Activated naive CD8-positive, alpha-beta T cell (primary cell): ENCODE results near the gene PPM1H.
"Not testable (repeated sequence)": the region's sequence is repeated elsewhere in the genome, so short reads cannot be mapped to it uniquely, and the experiment has no call there.

Experiments
- H3K27ac Mint-ChIP-seq: one replicate; pipeline ENCODE4 v1.8.0; 2021; ENCODE audit warnings: mixed read lengths
- H3K27me3 Mint-ChIP-seq: one replicate; pipeline ENCODE4 v1.8.0; 2021; ENCODE audit warnings: mixed read lengths
- H3K36me3 Mint-ChIP-seq: one replicate; pipeline ENCODE4 v1.8.0; 2021; ENCODE audit warnings: mixed read lengths
- H3K4me1 Mint-ChIP-seq: one replicate; pipeline ENCODE4 v1.8.0; 2021; ENCODE audit warnings: low read depth, mixed read lengths
- H3K4me3 Mint-ChIP-seq: one replicate; pipeline ENCODE4 v1.8.0; 2021; ENCODE audit warnings: mild to moderate bottlenecking, mixed read lengths
- H3K9me3 Mint-ChIP-seq: one replicate; pipeline ENCODE4 v1.8.0; 2021; ENCODE audit warnings: low read depth, mixed read lengths

PPM1H gene

DNA sequence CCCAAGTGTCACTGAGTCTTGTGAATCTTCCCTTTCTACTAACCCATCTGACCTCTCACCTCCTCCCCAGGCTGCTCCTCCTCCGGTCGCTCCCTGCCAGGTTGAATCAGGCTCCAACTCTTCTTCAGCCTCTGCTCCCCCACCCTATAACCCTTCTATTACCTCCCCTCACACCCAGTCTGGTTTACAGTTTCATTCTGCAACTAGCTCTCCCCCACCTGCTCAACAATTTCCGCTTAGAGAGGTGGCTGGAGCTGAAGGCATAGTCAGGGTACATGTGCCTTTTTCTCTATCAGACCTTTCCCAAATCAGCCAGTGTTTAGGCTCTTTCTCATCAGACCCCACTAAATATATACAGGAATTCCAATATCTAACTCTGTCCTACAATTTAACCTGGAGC, 174.6 kb downstream of the PPM1H start:
- not testable (repeated sequence) for H3K4me3 Mint-ChIP-seq, H3K27ac Mint-ChIP-seq

DNA sequence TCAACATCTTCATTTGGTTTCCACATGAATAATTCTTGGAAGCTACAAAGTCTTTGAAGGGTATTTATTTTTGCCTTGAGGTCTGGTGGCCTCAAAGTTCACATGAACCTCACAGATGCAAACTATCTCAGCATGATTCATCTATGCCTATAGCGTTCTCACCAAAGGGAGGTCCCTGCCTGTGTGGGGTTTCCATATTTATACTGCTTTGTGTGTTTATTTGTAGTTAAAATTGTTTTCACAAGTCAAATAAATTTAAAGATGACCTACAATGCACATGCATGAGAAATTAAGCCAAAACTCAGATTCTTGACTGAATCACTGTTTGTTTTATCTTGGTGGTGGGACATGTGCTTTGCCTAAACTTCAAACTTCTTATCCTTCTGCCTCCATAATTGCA, 176.7 kb downstream of the PPM1H start:
- H3K27me3 Mint-ChIP-seq: peaks cover 7% of the 10 kb centered on the region
- peak overlapping the region; percentile 24 for H3K27ac Mint-ChIP-seq
- no peaks in the 10 kb centered on the region for H3K9me3 Mint-ChIP-seq
- H3K4me1 Mint-ChIP-seq: no peaks in the 10 kb centered on the region
- H3K36me3 Mint-ChIP-seq: no peaks in the 10 kb centered on the region
- no peak overlapping the region for H3K4me3 Mint-ChIP-seq

More for the DNA sequence above, 174.6 kb downstream of the PPM1H start:
- not testable (repeated sequence) for H3K4me1 Mint-ChIP-seq, H3K36me3 Mint-ChIP-seq, H3K27me3 Mint-ChIP-seq, H3K9me3 Mint-ChIP-seq

DNA sequence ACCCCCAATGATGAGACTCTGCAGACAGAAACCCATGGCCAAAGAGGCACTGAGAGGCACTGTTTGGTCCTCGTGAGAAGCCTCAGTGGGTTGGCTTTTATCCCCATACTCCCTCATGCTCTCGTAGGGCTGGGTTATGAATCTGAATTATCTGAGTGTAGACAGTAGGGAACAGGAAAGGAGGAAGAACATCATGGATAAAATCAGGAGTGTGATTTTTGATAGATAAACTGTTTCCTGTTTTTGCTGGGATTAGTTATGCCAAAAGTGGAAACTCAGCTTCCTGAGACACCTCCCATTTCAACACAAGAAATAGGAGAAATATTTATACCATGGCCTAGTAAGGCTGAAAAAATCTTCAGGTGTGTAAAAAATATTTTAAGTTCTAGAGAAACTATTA, 177.9 kb downstream of the PPM1H start:
- Mint-ChIP-seq H3K9me3 (no peaks in the 10 kb centered on the region), H3K27me3 (peaks cover 7% of the 10 kb centered on the region), H3K36me3 (no peaks in the 10 kb centered on the region), H3K4me1 (no peaks in the 10 kb centered on the region), H3K27ac (no peak overlapping the region), H3K4me3 (no peak overlapping the region)

DNA sequence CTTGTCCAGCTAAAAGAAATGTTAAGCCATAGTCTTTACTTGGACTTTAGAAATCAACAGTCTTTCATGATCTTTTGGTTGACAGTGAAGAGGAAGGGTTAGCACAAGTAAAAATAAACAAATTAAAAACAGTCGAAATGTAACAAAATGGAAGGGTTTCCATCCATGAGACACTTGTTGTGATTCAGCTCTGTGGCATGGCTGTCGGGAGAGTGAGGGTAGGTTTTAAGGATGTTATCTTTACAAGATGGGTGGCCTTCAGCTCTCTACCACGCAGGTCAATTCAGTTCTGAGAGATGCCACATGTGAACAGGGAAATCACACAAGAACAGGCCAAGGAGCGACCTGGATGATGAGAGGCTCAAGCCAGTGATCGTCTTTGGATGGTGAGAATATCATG, 180.2 kb downstream of the PPM1H start:
- Mint-ChIP-seq H3K4me3 (no peak overlapping the region), H3K36me3 (no peaks in the 10 kb centered on the region), H3K27me3 (peaks cover 7% of the 10 kb centered on the region), H3K4me1 (no peaks in the 10 kb centered on the region), H3K9me3 (no peaks in the 10 kb centered on the region), H3K27ac (no peak overlapping the region)

DNA sequence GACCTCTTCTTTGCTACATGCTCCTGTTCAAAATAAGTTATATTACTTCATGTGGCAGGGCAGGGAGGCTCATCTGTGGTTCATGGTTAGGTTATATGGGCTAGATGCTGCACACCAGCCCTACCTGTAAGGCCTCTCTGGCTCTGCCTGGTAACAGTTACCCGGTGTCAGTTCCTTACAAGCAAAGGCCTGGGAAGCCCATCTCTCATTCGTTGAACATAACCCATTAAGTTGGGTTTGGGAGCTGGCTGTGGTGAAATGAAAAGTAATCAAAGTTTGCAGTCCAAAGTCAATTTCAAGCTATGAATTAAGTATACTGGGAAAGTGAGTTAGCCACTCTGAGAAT, 183.2 kb downstream of the PPM1H start:
- Mint-ChIP-seq H3K36me3 (no peaks in the 10 kb centered on the region), H3K27ac (no peak overlapping the region), H3K9me3 (no peaks in the 10 kb centered on the region), H3K4me3 (no peak overlapping the region), H3K4me1 (no peaks in the 10 kb centered on the region), H3K27me3 (peaks cover 7% of the 10 kb centered on the region)

DNA sequence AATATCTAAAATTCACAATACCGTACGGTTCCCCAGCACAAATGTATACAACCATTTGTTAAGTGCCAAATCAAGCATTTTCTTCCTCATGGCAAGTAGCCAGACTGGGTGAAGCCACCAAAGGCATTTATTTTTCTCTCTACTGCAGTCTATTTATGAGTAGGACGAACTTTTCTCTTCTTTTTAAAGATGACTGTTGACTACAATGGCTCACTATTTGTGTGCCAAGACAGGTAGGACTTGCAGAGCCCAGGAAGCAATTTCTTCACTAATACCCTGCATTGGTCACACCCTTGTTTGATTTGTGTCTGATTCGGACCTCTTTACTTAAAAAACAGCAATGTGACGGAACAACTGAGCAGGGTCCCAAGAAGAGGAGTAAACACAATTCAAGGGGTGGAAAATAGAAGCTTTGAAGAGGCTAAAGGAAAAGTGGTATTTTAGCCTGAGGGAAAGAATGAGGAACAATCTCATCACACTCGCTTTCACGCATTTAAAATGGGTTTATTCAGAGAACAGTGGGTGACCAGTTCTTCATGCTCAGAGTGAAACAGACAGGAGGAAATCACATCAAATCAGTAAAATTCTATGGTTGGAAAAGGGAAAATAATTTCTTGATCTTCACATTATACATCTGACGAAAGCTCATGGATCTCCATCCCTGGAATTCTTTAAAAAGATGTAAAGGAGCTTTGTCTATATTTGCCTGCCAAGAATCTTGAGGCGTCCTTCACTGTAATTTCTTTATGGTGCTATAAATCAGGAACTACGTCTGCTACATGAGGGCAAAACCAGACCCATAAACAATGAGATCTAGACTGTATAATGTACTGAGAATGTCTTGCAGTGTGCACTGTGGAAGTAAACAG, 183.8 kb downstream of the PPM1H start:
- H3K36me3 Mint-ChIP-seq: no peaks in the 10 kb centered on the region
- H3K27me3 Mint-ChIP-seq: peaks cover 7% of the 10 kb centered on the region
- no peaks in the 10 kb centered on the region for H3K9me3 Mint-ChIP-seq
- H3K4me1 Mint-ChIP-seq: no peaks in the 10 kb centered on the region
- no peak overlapping the region for H3K27ac Mint-ChIP-seq
- H3K4me3 Mint-ChIP-seq: no peak overlapping the region

DNA sequence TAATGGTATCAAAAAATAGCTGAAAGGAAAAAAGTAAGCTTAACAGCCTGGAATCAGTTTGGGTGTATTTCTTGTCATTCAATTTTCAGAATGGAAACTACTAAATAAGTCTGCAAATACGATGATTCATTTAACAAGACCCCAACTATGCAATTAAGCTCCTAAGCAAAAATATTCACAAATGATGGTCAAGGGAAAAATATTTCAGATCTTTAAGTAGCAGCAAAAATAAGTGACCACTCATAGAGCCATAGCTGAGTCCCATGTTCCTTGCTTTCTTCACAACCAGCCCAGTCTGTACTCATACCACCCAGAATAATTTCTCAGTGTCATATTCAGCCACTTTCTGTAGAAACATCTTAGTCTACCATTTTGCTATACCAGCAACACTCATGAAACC, 185.4 kb downstream of the PPM1H start:
- peaks cover 5% of the 10 kb centered on the region for H3K27me3 Mint-ChIP-seq
- no peaks in the 10 kb centered on the region for H3K36me3 Mint-ChIP-seq
- no peak overlapping the region for H3K27ac Mint-ChIP-seq
- no peak overlapping the region for H3K4me3 Mint-ChIP-seq
- H3K9me3 Mint-ChIP-seq: no peaks in the 10 kb centered on the region
- no peaks in the 10 kb centered on the region for H3K4me1 Mint-ChIP-seq

DNA sequence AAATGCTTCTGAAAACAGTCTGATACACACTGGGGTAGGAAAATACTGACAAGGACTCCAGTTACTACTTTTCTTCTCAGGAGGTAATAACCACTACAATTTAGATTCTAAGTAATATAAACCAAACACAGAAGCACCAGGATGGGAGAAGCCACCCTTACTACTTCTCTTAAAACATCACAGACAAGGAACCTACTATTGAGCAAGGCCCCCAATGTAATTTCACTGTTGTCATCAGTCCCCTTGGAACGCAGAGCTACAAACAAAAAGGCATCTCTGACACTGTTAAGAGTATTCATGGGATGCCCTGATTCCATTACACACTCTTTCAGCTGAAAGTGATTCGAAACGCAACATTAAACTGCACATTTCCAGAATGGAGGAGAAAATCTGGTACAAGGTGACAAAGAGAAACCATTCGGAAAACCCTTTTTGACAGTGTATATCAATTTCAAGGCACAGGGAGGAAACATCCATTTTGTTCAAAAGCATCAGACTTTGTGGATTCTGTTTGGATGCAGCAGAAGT, 185.9 kb downstream of the PPM1H start:
- H3K27me3 Mint-ChIP-seq: peaks cover 4% of the 10 kb centered on the region
- H3K36me3 Mint-ChIP-seq: no peaks in the 10 kb centered on the region
- H3K4me1 Mint-ChIP-seq: no peaks in the 10 kb centered on the region
- H3K9me3 Mint-ChIP-seq: no peaks in the 10 kb centered on the region
- H3K4me3 Mint-ChIP-seq: no peak overlapping the region
- no peak overlapping the region for H3K27ac Mint-ChIP-seq

DNA sequence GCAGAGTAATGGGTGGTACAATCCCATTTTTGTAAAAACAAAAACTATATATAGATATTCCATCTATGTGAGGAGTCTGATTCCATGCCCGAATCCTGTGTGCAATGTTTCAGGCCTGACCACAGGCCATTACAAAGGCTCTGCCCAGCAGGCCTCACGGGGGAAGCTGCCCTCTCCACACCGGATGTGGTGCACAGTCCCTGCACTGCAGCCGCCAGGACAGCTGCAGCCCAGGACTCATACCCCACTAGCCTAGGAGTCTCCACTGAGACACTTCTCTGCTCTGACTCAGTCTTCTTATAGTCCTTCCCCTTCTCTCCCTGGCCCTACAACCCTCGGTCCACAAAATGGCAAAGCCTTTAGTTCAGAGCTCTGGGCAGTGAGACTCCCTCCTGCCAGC, 190.4 kb downstream of the PPM1H start:
- Mint-ChIP-seq H3K9me3 (no peaks in the 10 kb centered on the region), H3K27ac (no peak overlapping the region), H3K36me3 (no peaks in the 10 kb centered on the region), H3K4me3 (no peak overlapping the region), H3K4me1 (peaks cover 4% of the 10 kb centered on the region), H3K27me3 (no peaks in the 10 kb centered on the region)

DNA sequence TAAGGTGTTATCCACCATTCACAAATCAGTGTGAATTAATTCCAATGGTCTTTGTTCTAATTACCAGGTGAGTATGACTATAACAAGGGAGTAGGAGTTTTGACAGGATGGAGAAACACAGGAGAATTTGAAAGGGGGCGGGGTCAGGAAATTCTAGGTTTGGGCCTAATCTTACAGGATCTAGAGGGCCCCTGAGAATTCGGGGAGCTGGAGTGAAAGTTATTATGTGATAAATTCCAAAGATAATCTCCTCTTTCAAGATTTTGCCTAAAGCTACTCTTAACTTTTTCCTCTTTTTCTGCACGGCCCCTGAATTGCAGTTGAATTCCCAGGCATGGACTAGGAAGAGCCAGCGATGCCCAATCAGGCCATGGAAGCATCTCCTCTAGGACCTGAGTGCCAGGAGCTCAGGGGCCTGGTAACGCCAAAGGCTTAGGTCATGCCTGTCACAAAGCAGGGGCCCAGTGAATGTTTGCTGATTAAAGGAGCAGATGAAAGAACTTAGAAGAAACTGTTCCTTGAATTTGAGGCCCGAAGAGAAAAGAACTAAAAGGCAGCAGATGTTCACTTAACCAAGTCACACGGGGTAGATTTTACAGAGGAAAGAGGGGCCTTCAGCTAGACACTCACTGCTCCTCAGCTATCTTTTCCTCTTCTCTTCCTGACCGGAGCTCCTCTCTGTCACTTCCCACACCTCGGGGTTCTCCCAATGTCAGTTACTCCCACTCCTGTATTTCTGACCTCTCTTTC, 195.5 kb downstream of the PPM1H start:
- H3K27me3 Mint-ChIP-seq: no peaks in the 10 kb centered on the region
- no peaks in the 10 kb centered on the region for H3K36me3 Mint-ChIP-seq
- no peaks in the 10 kb centered on the region for H3K9me3 Mint-ChIP-seq
- no peak overlapping the region for H3K27ac Mint-ChIP-seq
- no peak overlapping the region for H3K4me3 Mint-ChIP-seq
- H3K4me1 Mint-ChIP-seq: peaks cover 4% of the 10 kb centered on the region

DNA sequence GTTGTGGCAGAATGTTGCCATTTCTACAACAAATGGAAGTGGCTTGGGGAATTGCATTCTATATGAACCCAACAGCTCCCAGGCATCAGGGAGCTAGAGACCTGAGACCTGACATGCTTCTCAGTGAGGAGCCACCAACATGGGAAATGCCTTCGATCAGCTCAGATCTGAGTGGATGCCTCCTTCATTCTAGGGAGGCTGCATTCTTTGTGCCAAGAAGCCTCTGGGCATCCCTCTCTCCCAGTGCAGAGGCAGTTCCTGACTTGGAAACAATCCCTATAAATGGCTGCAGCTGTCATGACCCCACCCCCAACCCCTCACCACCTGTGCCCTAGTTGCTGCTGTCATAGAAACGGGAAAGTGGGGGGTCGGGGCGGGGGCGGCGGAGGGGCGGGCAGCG, 196.3 kb downstream of the PPM1H start:
- no peaks in the 10 kb centered on the region for H3K27me3 Mint-ChIP-seq
- no peaks in the 10 kb centered on the region for H3K36me3 Mint-ChIP-seq
- no peak overlapping the region for H3K27ac Mint-ChIP-seq
- no peaks in the 10 kb centered on the region for H3K9me3 Mint-ChIP-seq
- no peak overlapping the region for H3K4me3 Mint-ChIP-seq
- peaks cover 4% of the 10 kb centered on the region for H3K4me1 Mint-ChIP-seq

DNA sequence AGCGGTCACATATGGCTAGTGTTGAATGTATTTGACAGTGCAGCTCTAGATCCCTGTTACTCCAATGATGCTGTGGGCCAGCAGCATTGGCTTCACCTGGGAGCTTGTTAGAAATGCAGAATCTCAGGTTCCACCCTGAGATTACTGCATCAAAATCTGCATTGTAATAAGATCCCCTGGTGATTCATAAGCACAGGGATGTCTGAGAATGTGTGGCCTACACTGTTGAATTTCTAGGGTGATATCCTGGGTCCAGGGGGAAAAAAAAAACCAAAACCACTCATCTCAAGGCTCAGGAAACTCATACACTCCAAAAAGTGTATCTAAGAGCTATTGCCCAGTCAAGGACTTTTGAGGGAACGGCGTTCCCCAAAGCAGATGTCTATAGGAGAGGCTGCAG, 196.8 kb downstream of the PPM1H start:
- Mint-ChIP-seq H3K9me3 (no peaks in the 10 kb centered on the region), H3K4me1 (peaks cover 4% of the 10 kb centered on the region), H3K36me3 (no peaks in the 10 kb centered on the region)

DNA sequence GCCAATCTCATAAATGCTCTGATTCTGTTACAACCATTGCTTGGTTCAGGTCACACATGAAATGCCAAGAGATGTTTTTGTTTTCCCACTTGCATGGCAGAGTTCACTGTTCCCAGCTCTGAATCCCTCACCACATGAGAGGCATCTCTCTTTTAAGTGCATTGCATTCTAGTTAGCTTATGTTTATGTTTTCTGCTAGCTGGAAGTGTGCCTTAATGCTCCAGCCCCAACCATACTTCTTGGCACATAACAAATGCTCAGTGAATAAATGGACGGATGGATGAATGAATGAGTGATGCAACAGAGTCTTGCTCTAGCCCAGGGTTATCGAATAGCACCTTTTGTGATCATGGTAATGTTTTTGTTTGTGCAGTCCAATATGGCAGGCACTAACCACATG, 197.3 kb downstream of the PPM1H start:
- no peak overlapping the region for H3K27ac Mint-ChIP-seq
- H3K4me3 Mint-ChIP-seq: no peak overlapping the region
- H3K4me1 Mint-ChIP-seq: peaks cover 4% of the 10 kb centered on the region
- no peaks in the 10 kb centered on the region for H3K27me3 Mint-ChIP-seq
- no peaks in the 10 kb centered on the region for H3K9me3 Mint-ChIP-seq
- H3K36me3 Mint-ChIP-seq: no peaks in the 10 kb centered on the region

More for the DNA sequence above, 196.8 kb downstream of the PPM1H start:
- Mint-ChIP-seq H3K4me3 (no peak overlapping the region), H3K27me3 (no peaks in the 10 kb centered on the region), H3K27ac (no peak overlapping the region)

DNA sequence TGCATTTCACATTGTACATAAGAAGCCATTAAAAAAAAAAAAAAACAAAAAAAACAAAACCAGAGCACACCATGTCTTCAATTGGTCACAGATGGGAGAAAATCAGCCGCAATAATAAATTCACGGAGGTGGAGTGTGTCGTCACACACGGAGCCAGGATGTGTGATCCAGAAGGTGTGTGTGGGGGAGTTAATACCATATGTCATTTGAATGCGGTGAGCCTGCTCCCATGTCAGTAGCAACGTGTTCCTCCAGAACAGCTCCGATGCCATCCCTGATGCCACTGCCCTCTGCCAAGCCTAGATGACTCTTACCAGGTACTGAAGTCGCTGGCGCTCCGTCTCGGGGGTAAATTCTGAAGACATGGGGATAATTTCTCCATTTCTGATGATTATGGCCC, 197.8 kb downstream of the PPM1H start:
- Mint-ChIP-seq H3K4me1 (peaks cover 4% of the 10 kb centered on the region), H3K9me3 (no peaks in the 10 kb centered on the region), H3K36me3 (no peaks in the 10 kb centered on the region), H3K27ac (no peak overlapping the region), H3K4me3 (no peak overlapping the region), H3K27me3 (no peaks in the 10 kb centered on the region)

DNA sequence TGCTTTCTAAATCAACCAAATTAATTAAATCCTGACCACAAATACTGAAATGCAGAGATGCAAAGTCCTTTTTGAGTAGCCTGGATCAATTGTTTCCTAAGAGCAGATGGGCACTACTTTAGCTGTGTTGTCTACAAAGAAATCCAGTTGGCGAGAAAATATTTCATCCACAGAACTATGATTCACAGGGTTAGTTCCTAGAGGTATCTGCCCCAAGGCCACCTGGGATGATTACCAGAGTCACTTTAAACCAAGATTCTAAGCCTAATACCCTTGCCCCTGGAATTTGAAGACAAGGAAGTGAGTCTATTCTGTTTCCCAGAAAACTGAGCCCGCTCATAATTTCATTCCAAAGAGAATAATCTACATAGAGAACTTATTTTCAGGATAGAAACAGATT, 198.4 kb downstream of the PPM1H start:
- Mint-ChIP-seq H3K4me1 (peaks cover 4% of the 10 kb centered on the region), H3K9me3 (no peaks in the 10 kb centered on the region), H3K27me3 (no peaks in the 10 kb centered on the region), H3K36me3 (no peaks in the 10 kb centered on the region), H3K27ac (no peak overlapping the region), H3K4me3 (no peak overlapping the region)
